ENCODE measurements around the gene ERC1. TPM values are rescaled to one million over a fixed set of nuclear protein-coding genes. Genes with fewer than 3 reads are reported as not detected.
A peak's percentile ranks its signal among the peaks of the same experiment; 100 is the strongest.

Gene ERC1
- total and polyA plus RNA-seq, 12 donors = 6.5 to 67.5 (median 47.5) TPM

DNA sequence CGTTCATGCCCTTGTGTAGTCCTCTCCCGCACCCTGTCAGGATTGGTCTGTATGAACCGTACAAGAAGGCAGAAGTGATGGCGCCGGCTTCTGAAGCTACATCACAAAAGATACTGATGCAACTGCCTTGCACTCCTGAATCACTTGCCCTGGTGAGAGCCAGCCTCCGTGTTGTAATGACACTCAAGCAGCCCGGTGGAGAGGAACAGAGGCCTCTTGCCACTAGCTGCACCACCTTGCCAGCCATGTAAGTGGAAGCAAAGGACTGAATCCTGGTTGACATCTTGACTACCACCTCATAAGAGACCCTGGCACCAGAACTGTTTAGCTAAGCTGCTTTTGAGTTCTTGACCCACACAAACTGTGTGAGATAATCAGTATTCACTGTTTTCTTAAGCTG is 266.0 kb downstream of the ERC1 start:
- Histone ChIP-seq H3K36me3 (peaks cover 0 to 32% (median 7%) of the 10 kb centered on the region in 9 donors), H3K4me3 (no peak overlapping the region), H3K27ac (no peak overlapping the region), H3K27me3 (no peaks in the 10 kb centered on the region), H3K4me1 (no peaks in the 10 kb centered on the region), H3K9me3 (peaks cover 0 to 4% (median 0%) of the 10 kb centered on the region in 11 donors)
- intact Hi-C loops (cut with DNase I) = no loop called here
- WGBS, 2 donors = 90 to 94% methylated on average over 7 of the region's 7 CpGs
- DNase-seq (no peak), ATAC-seq (no peak)
- TF ChIP-seq CTCF (IDR thresholded peaks at IDR 0.05) = no peak

DNA sequence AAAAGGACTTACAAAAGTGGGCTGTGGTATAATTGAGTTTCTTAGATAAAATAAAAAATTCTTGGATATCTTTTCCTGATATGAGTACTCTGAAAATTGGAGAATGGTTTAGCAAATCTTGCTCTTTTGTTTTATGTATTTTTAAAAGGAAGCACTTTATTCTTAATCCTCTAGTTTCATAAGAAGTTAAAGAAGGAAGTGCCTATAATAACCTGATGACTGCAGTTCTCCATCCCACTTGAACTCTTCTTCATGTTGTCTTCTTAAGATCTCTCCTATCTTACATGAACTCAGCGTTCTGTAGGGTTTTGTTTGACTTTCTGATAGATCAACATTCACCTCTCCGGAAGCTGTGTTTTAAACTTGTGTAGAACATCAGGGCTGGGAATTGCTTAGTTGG is 271.0 kb downstream of the ERC1 start:
- DNase-seq = no peak
- WGBS, 2 donors = 79 to 83% methylated on average over 2 of the region's 2 CpGs
- Histone ChIP-seq H3K27ac (no peak overlapping the region), H3K4me3 (no peak overlapping the region), H3K4me1 (no peaks in the 10 kb centered on the region), H3K36me3 (peaks cover 0 to 66% (median 10%) of the 10 kb centered on the region in 9 donors), H3K9me3 (no peaks in the 10 kb centered on the region), H3K27me3 (no peaks in the 10 kb centered on the region)
- intact Hi-C loops (cut with DNase I) = no loop called here
- TF ChIP-seq CTCF (IDR thresholded peaks at IDR 0.05) = no peak
- no peak for ATAC-seq

DNA sequence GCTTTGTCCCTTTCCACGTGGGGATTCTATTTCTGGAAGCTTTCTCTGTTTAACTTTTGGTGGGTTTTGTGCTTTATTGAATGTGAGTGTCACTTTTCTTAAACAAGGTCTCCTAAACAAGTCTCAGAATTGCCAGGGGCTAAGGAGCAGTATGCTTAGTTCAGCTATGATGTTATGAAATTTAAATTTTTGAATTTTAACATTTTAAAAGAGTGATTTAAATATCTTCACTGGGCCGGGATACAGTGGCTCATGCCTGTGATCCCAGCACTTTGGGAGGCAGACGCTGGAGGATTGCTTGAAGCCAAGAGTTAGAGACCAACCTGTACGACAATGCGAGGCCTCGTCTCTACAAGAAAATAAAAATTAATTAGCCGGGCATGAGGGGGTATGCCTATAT is 276.2 kb downstream of the ERC1 start:
- TF ChIP-seq CTCF (IDR thresholded peaks at IDR 0.05) = no peak
- intact Hi-C loops (cut with DNase I) = no loop called here
- WGBS, 2 donors = 91 to 92% methylated on average over 7 of the region's 7 CpGs
- H3K27me3 ChIP-seq = no peaks in the 10 kb centered on the region
- DNase-seq (no peak), ATAC-seq (no peak)
- no peak overlapping the region for H3K4me3 ChIP-seq
- H3K36me3 ChIP-seq = peaks cover 0 to 60% (median 6%) of the 10 kb centered on the region in 9 donors
- no peak overlapping the region for H3K27ac ChIP-seq
- H3K9me3 ChIP-seq = no peaks in the 10 kb centered on the region
- H3K4me1 ChIP-seq = no peaks in the 10 kb centered on the region

DNA sequence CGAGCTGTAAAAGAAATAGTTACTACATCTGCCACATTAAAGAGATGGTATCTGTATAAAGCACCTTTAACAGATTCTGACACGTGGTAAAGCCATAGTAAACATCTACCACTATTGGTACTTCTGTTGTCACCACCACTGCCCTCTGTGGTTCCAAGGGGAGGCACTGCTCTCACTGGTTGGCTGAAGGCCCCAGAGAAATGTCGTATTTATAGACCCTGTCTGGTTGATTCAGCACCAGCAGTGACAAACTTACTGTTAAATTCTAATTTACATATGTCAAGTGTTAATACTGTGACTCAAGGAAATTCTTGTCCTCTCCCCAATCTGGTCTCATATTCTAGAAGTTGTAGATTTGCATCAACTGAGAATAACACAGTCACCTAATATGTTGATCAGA is 281.1 kb downstream of the ERC1 start:
- Histone ChIP-seq H3K27me3 (no peaks in the 10 kb centered on the region), H3K4me1 (no peaks in the 10 kb centered on the region), H3K9me3 (no peaks in the 10 kb centered on the region), H3K4me3 (no peak overlapping the region), H3K27ac (no peak overlapping the region), H3K36me3 (peaks cover 0 to 23% (median 0%) of the 10 kb centered on the region in 9 donors)
- intact Hi-C loops (cut with DNase I) = loop anchor here in 2 of 10 donors (10.0 kb wide), 1 partner anchor 303 kb away; no protein-coding TSS in a partner anchor
- TF ChIP-seq CTCF (IDR thresholded peaks at IDR 0.05) = no peak
- WGBS, 2 donors = 83 to 84% methylated on average over 3 of the region's 3 CpGs
- DNase-seq (no peak), ATAC-seq (peak in 1 of 8 donors; percentile 61)

All from heart right ventricle (tissue), 16 donors.